NCI-H2107 (cell line): ENCODE results near the gene MARCHF3.
"Not testable (repeated sequence)": the region's sequence is repeated elsewhere in the genome, so short reads cannot be mapped to it uniquely, and the experiment has no call there.

Experiments used
- DNase-seq: peaks from one replicate; lab custom pipeline; 2025; lab: John Stamatoyannopoulos, UW

MARCHF3 gene

GRCh38 chr5:127030259-127031146 lies at the start of gene MARCHF3:
TSS of gene MARCHF3 (minus strand) at chr5:127030558. CDS start at chr5:126918171, 112,387 bp downstream.
- peak; percentile 73 for DNase-seq

- no peak for DNase-seq
These were observed 49.7 kb upstream of the MARCHF3 start for GRCh38 chr5:127079994-127080491.

DNA sequence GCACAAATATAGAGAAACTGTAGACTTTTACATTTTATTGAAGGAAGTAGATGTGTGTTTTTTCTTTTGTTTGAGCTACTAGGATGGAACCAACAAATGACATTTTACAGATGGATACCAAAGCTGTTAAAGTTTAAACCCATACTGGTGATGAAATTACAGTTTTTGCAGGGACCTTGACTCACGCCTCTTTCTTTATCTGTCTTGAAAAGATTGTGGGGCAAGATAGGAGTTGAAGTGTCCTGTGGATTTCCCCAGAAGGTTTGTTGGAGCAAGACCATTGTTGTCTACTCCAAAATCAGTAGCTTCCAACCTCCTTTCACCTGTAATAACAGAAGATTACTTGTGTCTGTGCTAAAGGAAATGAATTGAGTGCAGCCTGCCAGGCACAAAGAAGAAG lies 47.0 kb upstream of the MARCHF3 start:
- DNase-seq: no peak

DNA sequence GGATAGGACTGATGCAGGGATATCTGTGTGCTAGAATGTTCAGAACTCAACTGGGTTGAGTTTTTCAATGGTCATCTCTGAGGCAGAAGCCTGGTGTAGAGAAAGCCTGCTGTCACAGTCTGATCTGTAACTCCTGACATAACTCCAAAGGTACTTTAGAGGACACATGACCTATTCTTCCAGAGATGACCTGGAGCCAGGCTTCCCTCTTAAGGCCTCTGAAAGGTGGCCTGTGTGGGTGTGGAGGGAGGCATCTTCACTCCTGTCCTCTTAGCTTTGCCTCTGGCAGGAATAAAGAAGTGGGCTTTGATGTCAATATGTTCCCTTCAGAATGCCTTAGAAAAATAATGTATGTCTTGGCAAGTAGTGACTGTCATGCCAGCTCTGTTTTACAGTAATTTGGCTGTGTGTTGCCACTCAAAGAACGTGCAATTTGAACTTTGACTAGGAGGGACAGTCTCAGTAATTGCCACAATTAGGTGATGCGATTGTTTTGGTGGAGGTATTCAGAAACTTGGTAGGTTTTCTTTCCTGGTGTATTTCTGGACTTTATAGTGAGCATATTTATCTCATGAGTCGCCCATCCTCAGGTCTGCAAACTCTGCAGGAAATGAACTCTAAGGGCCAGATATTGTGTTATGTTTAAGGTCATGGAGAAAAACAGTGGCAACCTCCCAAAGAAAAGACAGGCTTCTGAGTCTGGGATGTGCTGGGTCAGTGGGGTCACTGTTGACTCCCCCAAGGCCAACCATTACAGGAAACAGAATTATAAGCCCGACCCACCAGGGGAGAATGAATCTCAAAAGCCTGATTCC lies 46.2 kb upstream of the MARCHF3 start:
- DNase-seq: no peak

DNA sequence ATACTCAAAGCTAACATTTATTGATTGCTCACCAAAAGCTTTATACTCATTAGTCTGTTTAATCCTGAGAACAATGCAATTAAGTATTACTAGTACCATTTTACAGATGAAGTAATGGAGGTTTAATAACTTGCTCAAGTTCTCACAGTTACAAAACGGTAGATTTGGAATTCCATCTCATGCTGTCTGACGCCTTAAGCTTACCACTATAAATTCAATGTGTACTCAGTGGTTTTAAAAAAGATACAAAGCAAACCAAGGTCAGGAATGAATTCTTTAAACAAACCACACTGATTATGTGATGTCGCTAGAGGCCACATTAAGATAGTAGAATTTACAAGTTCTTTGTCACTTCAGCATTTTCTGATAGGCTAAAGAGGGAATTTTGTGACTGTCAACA lies 44.1 kb upstream of the MARCHF3 start:
- DNase-seq: no peak

DNA sequence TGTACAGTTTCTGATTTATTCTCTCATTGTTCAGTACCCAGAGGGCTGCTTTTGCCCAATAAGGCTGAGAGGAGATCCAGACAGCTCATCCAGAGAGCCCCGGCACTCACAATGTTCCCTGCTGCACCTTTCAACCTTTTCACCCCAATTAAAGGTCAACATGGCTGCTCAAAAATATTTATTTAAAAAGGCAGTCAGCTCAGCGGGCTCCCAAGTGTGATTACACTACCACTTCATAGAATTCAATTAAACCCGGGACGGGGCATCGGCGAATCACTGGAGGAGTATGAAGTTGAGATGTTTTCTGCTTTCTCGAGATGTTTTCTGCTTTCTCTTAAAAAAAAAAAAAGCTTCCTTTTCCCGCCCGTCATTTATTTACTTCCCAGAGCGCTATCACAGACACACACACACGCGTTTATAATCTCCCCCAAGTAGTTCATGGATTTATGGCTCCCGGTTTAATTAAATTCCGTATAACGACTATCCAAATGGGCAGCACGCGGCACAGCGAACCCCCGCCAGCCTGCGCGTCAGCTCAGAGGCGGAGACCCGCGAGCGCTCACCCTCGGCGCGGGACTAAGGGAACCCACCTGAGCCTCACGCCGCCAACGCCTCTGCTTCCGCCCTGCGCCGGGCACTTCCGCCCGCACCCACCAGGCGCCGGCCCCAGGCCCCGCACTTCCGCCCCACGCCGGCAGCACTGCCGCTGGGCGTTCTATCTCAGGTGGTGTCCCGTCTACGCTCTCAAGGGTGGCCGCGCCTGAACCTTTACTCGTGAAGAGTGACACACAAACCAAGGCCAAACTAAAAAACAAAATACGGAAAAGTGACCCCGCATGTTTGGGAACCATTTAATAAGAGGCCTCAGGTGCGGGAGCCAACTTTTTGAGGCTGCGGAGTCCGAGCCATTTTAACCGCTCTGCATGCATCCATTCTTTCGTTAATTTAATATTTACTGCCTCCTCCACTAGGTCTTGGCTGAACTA lies 42.8 kb upstream of the MARCHF3 start, which contains the start of gene C5orf63:
C5orf63 (minus strand) TSS at position 642 of the 986 bp plus-strand sequence. CDS start 14,507 bp downstream, outside the sequence.
- no peak for DNase-seq

DNA sequence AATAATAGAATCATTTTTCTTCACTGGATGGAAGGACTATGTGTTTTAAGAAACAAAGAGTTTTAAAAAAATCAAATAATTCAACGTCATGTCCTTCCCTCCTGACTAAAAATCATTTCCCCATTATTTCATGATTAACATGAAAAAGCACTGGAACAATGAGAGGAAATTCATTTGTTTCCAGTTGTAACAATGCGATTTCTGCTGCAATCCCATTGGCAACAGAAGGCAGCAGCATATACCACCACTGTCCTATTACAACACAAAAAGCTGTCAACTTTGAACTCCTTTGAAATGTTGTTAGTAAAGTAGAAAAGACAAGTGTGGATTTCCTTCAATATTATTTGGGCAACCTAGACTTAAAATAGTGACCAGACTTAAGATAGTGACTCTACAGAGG lies 39.9 kb upstream of the MARCHF3 start:
- DNase-seq: no peak

DNA sequence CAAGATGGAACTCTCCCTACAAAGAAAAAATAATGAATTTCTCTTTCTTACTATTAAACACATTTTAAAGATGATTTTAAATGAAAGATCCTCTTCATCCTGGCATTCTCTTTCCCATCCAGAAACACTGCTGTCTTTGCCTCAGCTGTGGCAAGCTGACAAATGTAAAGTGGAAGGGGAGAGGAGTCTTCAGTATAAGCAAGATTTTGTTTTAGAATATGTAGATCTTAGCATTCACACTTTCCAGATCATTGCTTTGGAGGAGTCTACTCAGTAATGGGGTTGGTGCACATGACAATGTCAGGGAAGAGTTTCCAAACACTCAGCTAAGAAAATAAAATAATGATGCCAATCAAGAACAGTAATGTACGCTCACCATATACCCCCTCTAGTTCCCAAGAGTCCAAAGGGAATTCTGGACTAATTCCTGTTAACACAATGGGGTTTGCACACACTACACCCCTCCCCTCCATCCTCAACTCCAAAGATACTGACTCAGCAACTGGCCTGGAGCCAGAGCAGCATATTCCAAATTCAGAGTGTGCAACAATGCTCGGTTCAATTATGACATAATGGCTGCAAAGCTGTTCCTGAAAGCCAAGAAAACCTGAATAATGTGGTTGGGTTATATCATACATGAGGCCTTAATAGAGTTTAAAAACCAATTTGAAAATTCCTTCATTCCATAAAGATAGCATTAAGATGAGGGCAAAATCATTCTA lies 38.3 kb upstream of the MARCHF3 start:
- no peak for DNase-seq

- DNase-seq: no peak
These were observed 36.4 kb upstream of the MARCHF3 start for GRCh38 chr5:127066721-127067120.

- no peak for DNase-seq
These were observed 34.0 kb upstream of the MARCHF3 start for GRCh38 chr5:127064253-127064840.

DNA sequence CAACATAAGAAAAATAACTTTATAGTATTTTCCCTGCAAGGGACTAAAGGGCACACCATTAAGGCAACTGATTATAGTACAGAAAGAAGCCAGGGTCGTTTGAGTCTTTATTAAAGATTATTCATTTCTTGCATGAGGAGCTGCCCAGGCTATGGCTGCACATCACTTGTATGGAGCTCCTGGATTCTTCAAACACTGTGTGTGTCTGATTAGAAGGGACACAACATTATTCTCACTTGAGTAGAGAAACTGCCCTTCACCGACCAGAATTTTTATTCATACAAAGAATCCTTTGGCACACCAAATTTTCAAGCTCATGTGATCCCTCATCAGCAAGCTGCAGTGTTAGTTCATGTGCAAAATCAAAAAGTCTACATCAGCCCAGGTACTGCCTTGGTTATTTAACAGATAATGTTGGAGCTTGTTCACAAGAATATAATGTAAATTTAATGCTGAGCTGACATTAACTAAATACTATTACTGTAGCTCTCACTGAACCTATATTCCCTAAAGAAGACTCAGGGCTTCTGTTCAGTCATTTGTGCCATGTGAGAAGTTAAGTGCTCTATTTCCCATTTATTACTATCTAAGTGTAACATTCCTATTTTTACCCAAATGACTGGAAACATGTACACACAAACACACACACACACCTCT lies 33.0 kb upstream of the MARCHF3 start:
- no peak for DNase-seq

DNA sequence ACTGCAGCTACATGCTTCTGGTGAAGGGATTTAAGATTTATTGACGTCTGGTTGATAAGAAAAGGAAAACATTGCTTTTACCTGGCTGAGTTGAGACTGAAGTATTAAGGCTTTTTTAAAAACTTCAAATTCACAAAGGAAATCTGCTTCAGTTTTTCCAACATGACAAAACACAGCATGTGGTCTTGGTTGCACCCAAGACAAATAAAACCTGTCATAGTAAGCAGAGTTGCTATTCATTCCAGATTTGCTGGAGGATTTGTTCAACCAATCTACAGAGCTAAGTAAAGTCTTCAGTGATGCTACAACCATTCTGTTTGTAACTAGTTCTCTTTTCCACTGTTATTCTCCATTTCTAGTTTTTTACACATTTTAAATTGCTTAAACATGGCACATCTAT lies 31.6 kb upstream of the MARCHF3 start:
- DNase-seq: no peak

DNA sequence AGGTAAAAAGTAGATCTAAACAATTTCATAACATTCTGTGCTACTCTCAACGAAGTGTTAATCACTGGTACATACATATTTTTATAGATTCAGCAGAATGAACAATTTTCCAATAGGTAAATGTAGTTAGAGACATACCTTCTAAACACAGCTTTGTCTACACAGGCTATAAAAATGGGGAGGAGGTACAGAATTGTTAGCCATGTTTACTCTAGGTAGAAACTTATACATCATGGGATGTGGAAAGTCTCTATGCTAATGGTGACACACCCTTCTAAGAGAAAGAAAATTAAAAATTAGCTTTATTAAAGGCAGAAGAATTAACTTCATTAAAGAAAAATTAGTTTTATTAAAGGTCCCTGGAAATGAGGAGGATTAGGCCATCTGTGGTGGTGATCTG lies 31.2 kb upstream of the MARCHF3 start:
- DNase-seq: no peak

DNA sequence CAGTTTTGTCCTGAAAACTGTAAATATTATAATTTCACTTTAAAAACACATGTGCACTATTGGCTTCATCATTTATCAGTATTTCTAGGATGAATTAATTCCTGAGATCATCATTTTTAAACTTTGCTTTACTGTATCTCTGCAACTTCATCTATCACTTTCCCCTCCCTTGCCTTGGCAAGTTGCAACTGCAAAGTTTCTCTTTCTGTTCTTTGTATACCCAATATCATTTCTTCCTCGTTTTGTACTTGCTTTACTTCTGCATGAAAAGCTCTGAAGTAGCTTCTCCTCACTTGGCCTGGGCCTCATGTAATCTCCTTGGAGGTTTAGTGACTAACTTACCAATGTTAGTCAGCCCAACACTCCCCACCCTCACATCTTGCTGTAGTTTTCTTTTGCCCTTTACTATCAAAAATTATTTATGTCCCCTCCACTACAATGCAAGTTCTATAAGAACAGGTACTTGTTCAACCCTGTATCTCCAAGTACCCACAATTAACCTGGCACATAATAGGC lies 30.2 kb upstream of the MARCHF3 start:
- no peak for DNase-seq

DNA sequence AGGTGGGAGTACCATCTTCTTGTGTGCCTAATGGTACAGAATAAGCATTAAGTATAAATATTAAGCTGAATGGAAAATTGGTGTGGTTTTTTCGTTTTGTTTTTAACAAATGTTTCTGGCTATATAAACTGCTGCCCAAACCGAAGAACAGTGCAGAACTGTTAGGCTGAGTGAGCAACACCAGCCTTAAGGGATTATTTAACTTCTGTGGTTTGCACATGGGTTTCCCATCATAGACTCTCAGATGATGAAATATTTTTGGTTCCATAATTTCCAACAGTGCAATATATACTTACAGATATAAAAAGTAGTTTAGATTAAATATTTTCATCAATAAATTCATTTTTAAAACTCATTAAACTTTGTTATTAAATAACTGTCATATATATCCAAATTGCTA lies 26.5 kb upstream of the MARCHF3 start:
- no peak for DNase-seq

DNA sequence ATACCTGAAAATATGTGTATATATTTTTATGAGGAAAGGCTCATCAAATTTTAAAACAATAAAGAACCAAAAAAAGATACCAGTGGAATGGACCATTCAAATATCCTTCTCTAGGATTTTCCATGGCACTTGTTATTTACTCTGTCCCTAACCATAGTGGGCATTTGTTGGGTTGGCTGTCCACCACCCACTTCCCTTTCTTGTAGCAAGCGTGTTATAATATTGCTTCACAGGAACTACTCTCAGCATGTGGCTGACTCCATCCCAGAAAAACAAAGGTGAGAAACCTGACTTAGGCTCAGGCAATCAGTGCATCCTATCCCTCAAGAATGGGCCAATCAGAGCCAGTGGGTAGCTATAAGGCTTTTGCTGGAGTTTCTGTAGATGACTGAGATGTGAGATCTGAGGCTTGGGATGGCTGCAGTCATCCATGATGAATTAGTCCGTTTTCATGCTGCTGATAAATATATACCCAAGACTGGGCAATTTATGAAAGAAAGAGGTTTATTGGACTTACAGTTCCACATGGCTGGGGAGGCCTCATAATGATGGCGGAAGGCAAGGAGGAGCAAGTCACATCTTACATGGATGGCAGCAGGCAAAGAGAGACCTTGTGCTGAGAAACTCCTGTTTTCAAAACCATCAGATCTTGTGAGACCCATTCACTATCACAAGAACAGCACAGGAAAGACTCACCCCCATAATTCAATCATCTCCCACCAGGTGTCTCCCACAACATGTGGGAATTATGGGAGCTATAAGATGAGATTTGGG lies 25.7 kb upstream of the MARCHF3 start:
- no peak for DNase-seq

- not testable (repeated sequence) for DNase-seq
These were observed 23.2 kb upstream of the MARCHF3 start for GRCh38 chr5:127053551-127053950.

DNA sequence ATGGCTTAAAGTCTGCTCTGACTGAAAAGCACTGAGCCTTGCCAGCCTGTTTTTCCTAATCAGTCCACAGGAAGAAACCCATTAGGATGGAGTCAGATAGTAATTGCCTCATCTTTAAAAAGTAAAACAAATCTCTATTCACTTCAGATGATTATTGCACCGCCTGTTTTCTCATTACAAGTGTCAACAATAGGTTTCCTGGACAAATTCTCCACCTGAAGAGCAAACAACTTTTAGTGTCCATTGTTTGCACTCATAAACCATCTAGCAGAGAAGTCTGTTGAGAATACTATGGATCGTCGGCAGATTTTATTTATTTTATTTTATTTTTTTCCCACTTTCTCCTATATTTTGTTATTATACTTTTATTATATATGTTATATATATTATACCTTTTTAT lies 22.7 kb upstream of the MARCHF3 start:
- DNase-seq: no peak

- no peak for DNase-seq
These were observed 21.2 kb upstream of the MARCHF3 start for GRCh38 chr5:127051591-127051990.
